ENCODE data around the gene COL4A1.

COL4A1 gene

GRCh38 chr13:110273254-110273653 is 33.7 kb downstream of the COL4A1 start:
- no peak for DNase-seq (ENCODE audit: low read depth)

GRCh38 chr13:110272651-110273050 is 34.3 kb downstream of the COL4A1 start:
- DNase-seq (ENCODE audit: low read depth), result no peak

GRCh38 chr13:110272227-110272626 is 34.7 kb downstream of the COL4A1 start:
- DNase-seq (ENCODE audit: low read depth), result no peak

GRCh38 chr13:110271313-110271712 is 35.6 kb downstream of the COL4A1 start:
- DNase-seq (ENCODE audit: low read depth), result no peak

- no peak for DNase-seq (ENCODE audit: low read depth)
Observed at GRCh38 chr13:110270507-110270906, 36.5 kb downstream of the COL4A1 start.

GRCh38 chr13:110269509-110270185 is 37.3 kb downstream of the COL4A1 start:
- no peak for DNase-seq (ENCODE audit: low read depth)

GRCh38 chr13:110268576-110269185 is 38.3 kb downstream of the COL4A1 start:
- no peak for DNase-seq (ENCODE audit: low read depth)

GRCh38 chr13:110268061-110268460 is 38.9 kb downstream of the COL4A1 start:
- no peak for DNase-seq (ENCODE audit: low read depth)

GRCh38 chr13:110266983-110267382 is 40.0 kb downstream of the COL4A1 start:
- DNase-seq (ENCODE audit: low read depth), result no peak

- no peak for DNase-seq (ENCODE audit: low read depth)
Observed at GRCh38 chr13:110266431-110266809, 40.5 kb downstream of the COL4A1 start.

GRCh38 chr13:110265682-110266430 is 41.1 kb downstream of the COL4A1 start:
- DNase-seq (ENCODE audit: low read depth), result no peak

- no peak for DNase-seq (ENCODE audit: low read depth)
Observed at GRCh38 chr13:110265341-110265681, 41.6 kb downstream of the COL4A1 start.

GRCh38 chr13:110264685-110265275 is 42.2 kb downstream of the COL4A1 start:
- no peak for DNase-seq (ENCODE audit: low read depth)

- no peak for DNase-seq (ENCODE audit: low read depth)
Observed at GRCh38 chr13:110263888-110264287, 43.1 kb downstream of the COL4A1 start.

GRCh38 chr13:110263404-110263803 is 43.6 kb downstream of the COL4A1 start:
- no peak for DNase-seq (ENCODE audit: low read depth)

GRCh38 chr13:110262508-110263291 is 44.3 kb downstream of the COL4A1 start:
- DNase-seq (ENCODE audit: low read depth), result no peak

- DNase-seq (ENCODE audit: low read depth), result no peak
Observed at GRCh38 chr13:110262082-110262436, 44.9 kb downstream of the COL4A1 start.

- DNase-seq (ENCODE audit: low read depth), result no peak
Observed at GRCh38 chr13:110261166-110262081, 45.5 kb downstream of the COL4A1 start.

- DNase-seq (ENCODE audit: low read depth), result no peak
Observed at GRCh38 chr13:110259651-110260050, 47.3 kb downstream of the COL4A1 start.

GRCh38 chr13:110258876-110259631 is 47.9 kb downstream of the COL4A1 start:
- DNase-seq (ENCODE audit: low read depth), result no peak
